Measurements from ENCODE around the gene TAF6. TPM values are rescaled to one million over a fixed set of nuclear protein-coding genes. Genes with fewer than 3 reads are reported as not detected.

Gene TAF6
- total and polyA plus RNA-seq, 4 donors = 25.3 to 73.2 (median 44.3) TPM

- WGBS (ENCODE audit: insufficient coverage) = 75% methylated on average over 12 of the region's 12 CpGs
- H3K9me3 ChIP-seq (ENCODE audit: control insufficient read depth, insufficient read depth, low read length) = no peaks in the 10 kb centered on the region
- H3K4me3 ChIP-seq (ENCODE audit: low read depth, low read length) = peak overlapping the region; percentile 79
- no peak overlapping the region for H3K27ac ChIP-seq (ENCODE audit: low read depth, low read length)
- no peaks in the 10 kb centered on the region for H3K27me3 ChIP-seq (ENCODE audit: control insufficient read depth, insufficient read depth, low read length)
- no peak for DNase-seq (ENCODE audit: low read depth in 4 of 6, low spot score in 6 of 6)
- peaks cover 65% of the 10 kb centered on the region for H3K36me3 ChIP-seq (ENCODE audit: control insufficient read depth, insufficient read depth, low read length)
- peaks cover 32% of the 10 kb centered on the region for H3K4me1 ChIP-seq (ENCODE audit: control insufficient read depth, insufficient read depth, low read length)
Observed at GRCh38 chr7:100099452-100099851, 19.7 kb downstream of the TAF6 start.

- peaks cover 63% of the 10 kb centered on the region for H3K36me3 ChIP-seq (ENCODE audit: control insufficient read depth, insufficient read depth, low read length)
- no peaks in the 10 kb centered on the region for H3K27me3 ChIP-seq (ENCODE audit: control insufficient read depth, insufficient read depth, low read length)
- H3K4me1 ChIP-seq (ENCODE audit: control insufficient read depth, insufficient read depth, low read length) = peaks cover 34% of the 10 kb centered on the region
- no peaks in the 10 kb centered on the region for H3K9me3 ChIP-seq (ENCODE audit: control insufficient read depth, insufficient read depth, low read length)
- H3K27ac ChIP-seq (ENCODE audit: low read depth, low read length) = no peak overlapping the region
- DNase-seq (ENCODE audit: low read depth in 4 of 6, low spot score in 6 of 6) = no peak
- H3K4me3 ChIP-seq (ENCODE audit: low read depth, low read length) = no peak overlapping the region
- 90% methylated on average over 9 of the region's 10 CpGs for WGBS (ENCODE audit: insufficient coverage)
Observed at GRCh38 chr7:100098913-100099312, 20.2 kb downstream of the TAF6 start.

GRCh38 chr7:100095704-100096103 lies 23.5 kb downstream of the TAF6 start:
- H3K27ac ChIP-seq (ENCODE audit: low read depth, low read length) = no peak overlapping the region
- peaks cover 22% of the 10 kb centered on the region for H3K4me1 ChIP-seq (ENCODE audit: control insufficient read depth, insufficient read depth, low read length)
- H3K27me3 ChIP-seq (ENCODE audit: control insufficient read depth, insufficient read depth, low read length) = no peaks in the 10 kb centered on the region
- H3K4me3 ChIP-seq (ENCODE audit: low read depth, low read length) = no peak overlapping the region
- 94% methylated on average over 13 of the region's 17 CpGs for WGBS (ENCODE audit: insufficient coverage)
- DNase-seq (ENCODE audit: low read depth in 4 of 6, low spot score in 6 of 6) = no peak
- no peaks in the 10 kb centered on the region for H3K9me3 ChIP-seq (ENCODE audit: control insufficient read depth, insufficient read depth, low read length)
- peaks cover 81% of the 10 kb centered on the region for H3K36me3 ChIP-seq (ENCODE audit: control insufficient read depth, insufficient read depth, low read length)

- no peak overlapping the region for H3K4me3 ChIP-seq (ENCODE audit: low read depth, low read length)
- H3K4me1 ChIP-seq (ENCODE audit: control insufficient read depth, insufficient read depth, low read length) = peaks cover 22% of the 10 kb centered on the region
- H3K27me3 ChIP-seq (ENCODE audit: control insufficient read depth, insufficient read depth, low read length) = no peaks in the 10 kb centered on the region
- no peaks in the 10 kb centered on the region for H3K9me3 ChIP-seq (ENCODE audit: control insufficient read depth, insufficient read depth, low read length)
- H3K36me3 ChIP-seq (ENCODE audit: control insufficient read depth, insufficient read depth, low read length) = peaks cover 82% of the 10 kb centered on the region
- H3K27ac ChIP-seq (ENCODE audit: low read depth, low read length) = no peak overlapping the region
- no peak for DNase-seq (ENCODE audit: low read depth in 4 of 6, low spot score in 6 of 6)
- whole genome bisulfite sequencing (ENCODE audit: insufficient coverage) = 89% methylated on average over 3 of the region's 9 CpGs
Observed at GRCh38 chr7:100095289-100095688, 23.9 kb downstream of the TAF6 start.

DNA sequence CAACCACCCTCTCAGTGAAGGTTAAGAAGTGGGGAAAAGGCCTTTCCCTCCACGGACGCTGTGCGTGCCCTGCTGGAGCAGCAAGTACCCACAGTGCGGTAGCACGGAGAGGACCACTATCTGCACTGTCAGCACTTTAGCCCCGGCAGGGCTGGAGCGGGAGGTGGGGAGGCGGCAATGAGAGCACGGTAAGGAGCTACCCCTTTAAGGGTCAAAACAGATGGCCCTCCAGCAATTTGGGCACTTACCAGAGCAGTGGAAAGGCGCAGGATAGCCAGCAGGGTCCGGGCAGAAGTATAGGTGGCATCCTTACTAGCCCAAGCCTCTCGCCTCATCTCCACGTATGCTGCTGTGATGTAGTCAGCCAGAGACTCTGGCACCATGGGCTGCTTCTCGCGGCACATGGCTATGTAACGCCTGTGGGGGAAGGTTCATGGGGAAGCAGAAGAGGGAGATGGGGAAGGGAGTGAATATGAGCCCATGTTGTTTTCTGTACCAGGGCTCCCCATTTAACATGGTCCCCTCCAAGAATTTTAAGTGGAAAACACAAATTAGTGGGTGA lies 25.2 kb downstream of the TAF6 start:
- H3K27me3 ChIP-seq (ENCODE audit: control insufficient read depth, insufficient read depth, low read length) = no peaks in the 10 kb centered on the region
- WGBS (ENCODE audit: insufficient coverage) = 79% methylated on average over 11 of the region's 16 CpGs
- peaks cover 18% of the 10 kb centered on the region for H3K4me1 ChIP-seq (ENCODE audit: control insufficient read depth, insufficient read depth, low read length)
- H3K36me3 ChIP-seq (ENCODE audit: control insufficient read depth, insufficient read depth, low read length) = peaks cover 75% of the 10 kb centered on the region
- H3K4me3 ChIP-seq (ENCODE audit: low read depth, low read length) = no peak overlapping the region
- no peak for DNase-seq (ENCODE audit: low read depth in 4 of 6, low spot score in 6 of 6)
- H3K9me3 ChIP-seq (ENCODE audit: control insufficient read depth, insufficient read depth, low read length) = no peaks in the 10 kb centered on the region
- H3K27ac ChIP-seq (ENCODE audit: low read depth, low read length) = no peak overlapping the region

DNA sequence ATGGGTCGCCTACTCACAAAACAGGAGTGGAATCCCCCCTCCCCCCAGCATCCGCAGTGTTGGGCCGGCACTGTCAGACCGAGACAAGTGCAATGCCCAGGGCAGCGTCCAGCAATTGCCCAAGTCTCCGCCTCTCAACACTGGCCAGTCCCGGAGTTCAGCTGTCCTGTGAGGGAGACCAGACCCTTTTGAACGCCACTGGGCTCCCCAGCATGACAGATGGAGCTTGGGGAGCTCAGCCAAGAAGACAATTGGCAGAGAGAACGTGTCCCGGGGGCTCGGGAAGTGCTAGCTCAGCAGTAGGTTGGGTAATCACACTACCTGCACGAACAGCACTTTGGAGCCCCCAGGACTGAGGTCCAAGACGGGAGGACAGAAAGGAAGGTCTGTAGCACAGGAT lies 25.7 kb downstream of the TAF6 start:
- Histone ChIP-seq H3K27ac (ENCODE audit: low read depth, low read length) (no peak overlapping the region), H3K4me3 (ENCODE audit: low read depth, low read length) (no peak overlapping the region), H3K27me3 (ENCODE audit: control insufficient read depth, insufficient read depth, low read length) (no peaks in the 10 kb centered on the region), H3K9me3 (ENCODE audit: control insufficient read depth, insufficient read depth, low read length) (no peaks in the 10 kb centered on the region), H3K4me1 (ENCODE audit: control insufficient read depth, insufficient read depth, low read length) (peaks cover 17% of the 10 kb centered on the region), H3K36me3 (ENCODE audit: control insufficient read depth, insufficient read depth, low read length) (peaks cover 72% of the 10 kb centered on the region)
- peak in 1 of 6 donors; percentile 27 for DNase-seq (ENCODE audit: low read depth in 4 of 6, low spot score in 6 of 6)
- 55% methylated on average over 8 of the region's 13 CpGs for WGBS (ENCODE audit: insufficient coverage)

- H3K27me3 ChIP-seq (ENCODE audit: control insufficient read depth, insufficient read depth, low read length) = no peaks in the 10 kb centered on the region
- no peak for DNase-seq (ENCODE audit: low read depth in 4 of 6, low spot score in 6 of 6)
- H3K36me3 ChIP-seq (ENCODE audit: control insufficient read depth, insufficient read depth, low read length) = peaks cover 67% of the 10 kb centered on the region
- H3K27ac ChIP-seq (ENCODE audit: low read depth, low read length) = no peak overlapping the region
- no peaks in the 10 kb centered on the region for H3K9me3 ChIP-seq (ENCODE audit: control insufficient read depth, insufficient read depth, low read length)
- no peak overlapping the region for H3K4me3 ChIP-seq (ENCODE audit: low read depth, low read length)
- peaks cover 18% of the 10 kb centered on the region for H3K4me1 ChIP-seq (ENCODE audit: control insufficient read depth, insufficient read depth, low read length)
- 43% methylated on average over 4 of the region's 8 CpGs for WGBS (ENCODE audit: insufficient coverage)
Observed at GRCh38 chr7:100093054-100093453, 26.1 kb downstream of the TAF6 start.

GRCh38 chr7:100091411-100092181 lies 27.6 kb downstream of the TAF6 start:
- no peak overlapping the region for H3K4me3 ChIP-seq (ENCODE audit: low read depth, low read length)
- DNase-seq (ENCODE audit: low read depth in 4 of 6, low spot score in 6 of 6) = no peak
- 48% methylated on average over 16 of the region's 19 CpGs for WGBS (ENCODE audit: insufficient coverage)
- H3K27ac ChIP-seq (ENCODE audit: low read depth, low read length) = no peak overlapping the region
- peaks cover 20% of the 10 kb centered on the region for H3K4me1 ChIP-seq (ENCODE audit: control insufficient read depth, insufficient read depth, low read length)
- H3K36me3 ChIP-seq (ENCODE audit: control insufficient read depth, insufficient read depth, low read length) = peaks cover 53% of the 10 kb centered on the region
- H3K9me3 ChIP-seq (ENCODE audit: control insufficient read depth, insufficient read depth, low read length) = no peaks in the 10 kb centered on the region
- H3K27me3 ChIP-seq (ENCODE audit: control insufficient read depth, insufficient read depth, low read length) = no peaks in the 10 kb centered on the region

GRCh38 chr7:100090527-100091410 lies 28.4 kb downstream of the TAF6 start:
- H3K36me3 ChIP-seq (ENCODE audit: control insufficient read depth, insufficient read depth, low read length) = peaks cover 44% of the 10 kb centered on the region
- 89% methylated on average over 10 of the region's 14 CpGs for WGBS (ENCODE audit: insufficient coverage)

More at GRCh38 chr7:100090527-100091410, 28.4 kb downstream of the TAF6 start:
- Histone ChIP-seq H3K9me3 (ENCODE audit: control insufficient read depth, insufficient read depth, low read length) (no peaks in the 10 kb centered on the region), H3K4me3 (ENCODE audit: low read depth, low read length) (no peak overlapping the region), H3K27ac (ENCODE audit: low read depth, low read length) (no peak overlapping the region), H3K4me1 (ENCODE audit: control insufficient read depth, insufficient read depth, low read length) (peaks cover 20% of the 10 kb centered on the region), H3K27me3 (ENCODE audit: control insufficient read depth, insufficient read depth, low read length) (no peaks in the 10 kb centered on the region)
- no peak for DNase-seq (ENCODE audit: low read depth in 4 of 6, low spot score in 6 of 6)
